ENCODE data around the gene PAF1. TPM values are rescaled to one million over a fixed set of nuclear protein-coding genes. Genes with fewer than 3 reads are reported as not detected.

The PAF1 gene
- total RNA-seq, 1 experiment from 2014 or later = 38.0 TPM

DNA sequence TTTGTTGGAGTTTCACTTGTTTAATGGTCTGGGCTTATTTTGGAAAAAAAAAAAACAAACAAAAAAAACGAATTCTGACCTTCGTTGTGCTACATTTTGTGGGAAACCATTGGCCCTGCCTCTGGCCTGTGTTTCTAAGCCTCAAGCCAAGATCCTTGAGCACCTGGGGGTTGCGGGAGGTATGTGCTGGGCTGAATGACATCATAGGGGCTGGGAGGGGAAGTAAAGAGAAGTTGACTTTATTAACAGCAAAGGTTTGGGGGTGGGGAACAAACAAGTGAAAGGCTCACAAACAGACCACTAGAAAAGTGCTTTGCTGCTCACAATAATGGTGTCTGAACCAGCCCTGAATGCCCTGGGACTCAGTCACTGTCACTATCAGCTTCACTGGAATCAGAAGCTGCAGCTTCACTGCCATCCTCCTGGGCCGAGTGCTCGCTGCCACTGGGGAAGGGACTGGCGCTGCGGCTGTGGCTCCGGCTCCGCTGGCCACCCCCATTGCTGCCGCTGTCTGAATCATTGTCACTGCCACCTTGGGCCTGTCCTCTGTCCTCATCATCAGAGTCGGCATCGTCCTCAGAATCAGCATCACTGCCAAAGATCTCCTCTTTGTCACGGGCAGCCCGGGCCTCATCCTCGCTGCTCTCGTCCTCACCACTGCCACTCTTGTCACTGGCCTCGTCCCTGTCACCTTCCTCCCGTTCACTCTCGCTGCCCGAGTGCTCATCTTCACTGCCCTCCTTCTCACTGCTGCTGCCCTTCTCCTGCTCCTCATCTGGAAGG, 5.1 kb downstream of the PAF1 start:
- peak overlapping the region in 1 of 2 experiments; percentile 16; a peak in 2 of 5 replicates for H3K4me3 Mint-ChIP-seq
- Histone ChIP-seq H3K18ac (ENCODE audit: insufficient read length, low read depth, low read length) (no peak overlapping the region), H4K91ac (ENCODE audit: insufficient read length, low read depth, low read length) (no peak overlapping the region), H3K27me3 (ENCODE audit: insufficient read depth, low read length) (no peaks in the 10 kb centered on the region), H3T11ph (ENCODE audit: low read length) (no peak overlapping the region), H3K4me2 (ENCODE audit: insufficient read depth, insufficient read length, low read length) (no peak overlapping the region), H3K14ac (ENCODE audit: insufficient read depth, low read length) (no peak overlapping the region), H3K56ac (ENCODE audit: insufficient read length, low read depth, low read length) (no peak overlapping the region), H2AK5ac (ENCODE audit: insufficient read length, low read length) (no peak overlapping the region), H3K4me1 (ENCODE audit: insufficient read depth, low read length) (no peaks in the 10 kb centered on the region), H2BK12ac (ENCODE audit: insufficient read length, low read depth, low read length) (no peak overlapping the region), H3K9ac (ENCODE audit: extremely low read depth, insufficient read length, low read length) (no peak overlapping the region), H2AFZ (ENCODE audit: low read length) (no peak overlapping the region), H3K27ac (ENCODE audit: insufficient read length, low read depth, low read length) (no peak overlapping the region), H2BK15ac (ENCODE audit: low read depth, low read length) (no peak overlapping the region), H2BK5ac (ENCODE audit: insufficient read length, low read length) (no peak overlapping the region), H3K9me3 (ENCODE audit: control insufficient read depth, low read depth, low read length) (no peaks in the 10 kb centered on the region), H2BK20ac (ENCODE audit: low read depth, low read length, poor library complexity, severe bottlenecking) (no peak overlapping the region), H4K20me1 (ENCODE audit: control insufficient read depth, insufficient read depth, insufficient read length) (no peaks in the 10 kb centered on the region), H2BK120ac (ENCODE audit: low read depth, low read length, poor library complexity, severe bottlenecking) (no peak overlapping the region), H3K23me2 (ENCODE audit: insufficient read length, low read depth, low read length, poor library complexity, severe bottlenecking) (no peaks in the 10 kb centered on the region), H3K4ac (ENCODE audit: low read depth, low read length) (no peak overlapping the region), H3K23ac (ENCODE audit: insufficient read length, low read depth, low read length) (no peak overlapping the region), H3K79me2 (ENCODE audit: insufficient read depth, low read length) (no peaks in the 10 kb centered on the region), H4K5ac (ENCODE audit: insufficient read length, low read depth, low read length) (no peak overlapping the region), H4K8ac (replicated peaks; ENCODE audit: insufficient read length, low read depth, low read length) (no peak overlapping the region), H3K79me1 (ENCODE audit: insufficient read depth, low read depth, low read length, poor library complexity, severe bottlenecking) (no peaks in the 10 kb centered on the region)
- peaks cover 7 to 10% of the 10 kb centered on the region in 2 experiments; a peak in 3 of 4 replicates for H3K4me1 Mint-ChIP-seq
- no peak for DNase-seq
- no peaks in the 10 kb centered on the region for H3K9me3 Mint-ChIP-seq
- H3K27ac Mint-ChIP-seq = peak overlapping the region in 2 of 3 experiments; percentile 44 to 64; a peak in 5 of 7 replicates
- H3K27me3 Mint-ChIP-seq (ENCODE audit: low read depth) = no peaks in the 10 kb centered on the region
- WGBS (ENCODE audit: extremely low coverage, insufficient read length, low lambda C conversion rate) = no CpG with 5 or more reads among the region's 20 CpGs
- peaks cover 49 to 84% (median 82%) of the 10 kb centered on the region in 3 experiments for H3K36me3 Mint-ChIP-seq (ENCODE audit: insufficient read depth in 1 of 3, low read depth in 3 of 3)
- TF ChIP-seq, protein P1, sequence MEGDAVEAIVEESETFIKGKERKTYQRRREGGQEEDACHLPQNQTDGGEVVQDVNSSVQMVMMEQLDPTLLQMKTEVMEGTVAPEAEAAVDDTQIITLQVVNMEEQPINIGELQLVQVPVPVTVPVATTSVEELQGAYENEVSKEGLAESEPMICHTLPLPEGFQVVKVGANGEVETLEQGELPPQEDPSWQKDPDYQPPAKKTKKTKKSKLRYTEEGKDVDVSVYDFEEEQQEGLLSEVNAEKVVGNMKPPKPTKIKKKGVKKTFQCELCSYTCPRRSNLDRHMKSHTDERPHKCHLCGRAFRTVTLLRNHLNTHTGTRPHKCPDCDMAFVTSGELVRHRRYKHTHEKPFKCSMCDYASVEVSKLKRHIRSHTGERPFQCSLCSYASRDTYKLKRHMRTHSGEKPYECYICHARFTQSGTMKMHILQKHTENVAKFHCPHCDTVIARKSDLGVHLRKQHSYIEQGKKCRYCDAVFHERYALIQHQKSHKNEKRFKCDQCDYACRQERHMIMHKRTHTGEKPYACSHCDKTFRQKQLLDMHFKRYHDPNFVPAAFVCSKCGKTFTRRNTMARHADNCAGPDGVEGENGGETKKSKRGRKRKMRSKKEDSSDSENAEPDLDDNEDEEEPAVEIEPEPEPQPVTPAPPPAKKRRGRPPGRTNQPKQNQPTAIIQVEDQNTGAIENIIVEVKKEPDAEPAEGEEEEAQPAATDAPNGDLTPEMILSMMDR (conservative IDR thresholded peaks at IDR 0.05) = no peak
